ENCODE data around the gene ZSCAN30.

Gene ZSCAN30

GRCh38 chr18:35203067-35203466 is 87.0 kb downstream of the ZSCAN30 start:
- no peak for DNase-seq (ENCODE audit: low read depth)
- TF ChIP-seq MYC (IDR thresholded peaks at IDR 0.05; ENCODE audit: low read depth, low read length), result no peak
- no peak for TF ChIP-seq CTCF (IDR thresholded peaks at IDR 0.05; ENCODE audit: low read depth, low read length)
- TF ChIP-seq MAX (IDR thresholded peaks at IDR 0.05; ENCODE audit: low read depth, low read length), result no peak
- TF ChIP-seq POLR2A (IDR thresholded peaks at IDR 0.05; ENCODE audit: extremely low read depth, insufficient read length), result no peak
- H3K4me3 ChIP-seq (ENCODE audit: low read depth, low read length), result no peak overlapping the region

- DNase-seq (ENCODE audit: low read depth), result no peak
- no peak overlapping the region for H3K4me3 ChIP-seq (ENCODE audit: low read depth, low read length)
- TF ChIP-seq CTCF (IDR thresholded peaks at IDR 0.05; ENCODE audit: low read depth, low read length) (no peak), MAX (IDR thresholded peaks at IDR 0.05; ENCODE audit: low read depth, low read length) (no peak), MYC (IDR thresholded peaks at IDR 0.05; ENCODE audit: low read depth, low read length) (no peak), POLR2A (IDR thresholded peaks at IDR 0.05; ENCODE audit: extremely low read depth, insufficient read length) (no peak)
Observed at GRCh38 chr18:35201256-35201931, 88.6 kb downstream of the ZSCAN30 start.
